HG02588 (cell line): ENCODE measurements around the gene SLFN12L.
"Not testable (repeated sequence)": the region's sequence is repeated elsewhere in the genome, so short reads cannot be mapped to it uniquely, and the experiment has no call there.

Experiments
- ATAC-seq: cut with Tn5 transposase; IDR thresholded peaks from one replicate; pipeline ENCODE4 v1.9.1; 2021; ENCODE audit warnings: mild to moderate bottlenecking, moderate library complexity; ENCODE audit not compliant: unreplicated experiment

The SLFN12L gene

DNA sequence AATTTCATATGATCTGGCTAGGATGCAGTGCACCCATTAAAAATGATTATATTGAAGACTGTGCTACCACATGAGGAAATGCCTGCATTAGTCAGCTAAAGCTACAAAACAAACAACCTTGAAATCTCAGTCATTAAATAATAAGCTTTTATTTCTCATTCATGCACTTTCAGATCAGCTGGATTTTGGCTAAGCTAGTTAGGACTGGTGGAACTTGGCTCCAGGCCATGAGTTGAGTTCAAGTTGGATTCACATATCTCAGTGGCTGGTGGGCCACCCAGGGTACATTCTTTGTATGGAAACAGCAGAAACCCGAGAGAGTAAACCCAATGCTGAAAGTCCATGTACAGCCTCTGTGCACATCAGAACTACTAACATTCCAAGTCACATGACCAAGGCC lies 6.4 kb upstream of the SLFN12L start:
- no peak for ATAC-seq

DNA sequence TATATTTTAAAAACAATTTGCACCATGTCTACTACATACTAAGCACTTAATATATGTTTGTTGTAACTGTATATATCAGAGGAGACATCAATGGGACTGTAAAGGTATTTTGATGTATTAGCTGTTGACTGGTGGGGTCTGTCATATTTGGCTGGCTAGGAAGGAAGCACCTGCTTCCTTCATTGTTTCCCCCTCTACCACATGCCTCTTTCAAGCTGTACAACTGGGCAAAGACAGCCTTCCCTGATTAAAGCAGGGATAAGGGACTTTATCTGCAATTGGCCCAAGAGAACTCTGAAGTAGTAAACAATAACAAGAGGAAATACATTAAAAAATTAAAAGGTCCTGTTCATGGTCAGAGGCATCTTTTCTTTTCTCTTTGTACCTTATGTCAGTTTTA lies 5.5 kb upstream of the SLFN12L start:
- ATAC-seq = no peak

DNA sequence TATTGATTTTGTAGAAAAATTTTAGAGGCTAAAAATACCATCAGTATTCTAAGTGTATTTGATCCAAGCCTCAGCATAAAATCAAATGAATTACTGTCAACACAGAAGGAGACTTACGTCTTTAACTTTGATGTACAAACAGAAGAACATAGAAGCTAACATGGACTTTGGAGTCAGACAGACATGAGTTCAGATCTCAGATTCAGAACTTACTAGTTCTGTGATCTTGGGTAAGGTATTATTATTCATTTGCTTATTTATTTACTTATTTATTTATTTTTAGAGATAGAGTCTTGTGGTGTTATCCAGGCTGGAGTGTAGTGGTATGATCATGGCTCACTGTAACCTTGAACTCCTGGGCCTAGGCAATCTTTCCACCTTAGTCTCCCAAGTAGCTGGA lies 4.0 kb upstream of the SLFN12L start:
- no peak for ATAC-seq

DNA sequence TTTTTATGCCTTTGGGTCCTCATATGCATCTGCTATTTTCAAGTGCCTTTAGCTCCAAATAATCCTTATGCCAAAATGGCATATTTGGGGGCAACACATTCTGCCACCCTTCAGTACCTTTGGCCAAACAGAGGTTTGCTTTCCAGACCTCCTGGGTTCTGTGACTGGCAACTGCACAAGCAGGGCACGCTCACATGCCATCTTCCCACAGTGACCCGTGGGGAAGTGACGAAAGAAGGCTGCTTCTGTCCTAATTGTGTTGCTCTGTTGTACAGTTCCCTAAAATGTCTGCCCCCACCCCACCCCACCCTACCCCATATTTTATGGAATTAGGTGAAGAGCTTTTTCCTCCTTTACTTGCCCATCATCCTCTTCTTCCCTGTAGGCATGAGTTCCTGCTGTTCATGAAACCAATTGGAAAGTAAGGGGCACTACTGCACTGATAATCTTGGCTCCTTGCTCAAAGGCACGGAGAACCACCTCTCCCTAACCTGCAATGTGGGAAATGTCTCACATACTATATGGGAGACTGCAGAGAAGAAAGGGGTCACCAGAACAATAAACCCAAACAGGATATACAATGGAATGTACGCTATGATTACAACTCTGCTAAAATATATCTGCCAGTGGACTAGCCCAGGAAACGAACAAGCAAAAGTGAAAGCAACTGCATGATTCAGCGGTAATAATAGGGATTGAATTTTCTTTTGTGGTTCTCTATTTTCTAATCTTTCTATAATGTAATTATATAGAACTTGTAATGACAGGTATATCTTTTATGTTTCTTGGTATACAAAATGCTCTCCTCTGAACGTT lies 3.3 kb upstream of the SLFN12L start:
- no peak for ATAC-seq

DNA sequence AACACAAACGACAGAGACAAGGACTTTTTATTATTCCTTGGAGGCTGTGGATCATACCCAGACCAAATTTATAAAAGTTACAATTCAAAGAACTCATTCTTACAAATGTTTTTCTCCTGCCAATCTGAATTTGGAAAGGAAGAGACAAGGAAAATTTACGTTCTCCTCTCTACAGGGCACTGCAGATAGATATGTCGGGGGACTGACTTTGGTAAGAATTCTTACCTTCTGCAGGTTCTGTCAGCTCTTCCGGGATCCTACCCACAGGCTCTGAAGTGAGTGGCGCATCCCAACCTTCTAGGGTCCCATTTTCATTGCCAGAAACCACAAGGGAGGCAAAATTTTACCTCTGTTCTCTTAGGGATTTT lies 2.2 kb upstream of the SLFN12L start:
- ATAC-seq = no peak

DNA sequence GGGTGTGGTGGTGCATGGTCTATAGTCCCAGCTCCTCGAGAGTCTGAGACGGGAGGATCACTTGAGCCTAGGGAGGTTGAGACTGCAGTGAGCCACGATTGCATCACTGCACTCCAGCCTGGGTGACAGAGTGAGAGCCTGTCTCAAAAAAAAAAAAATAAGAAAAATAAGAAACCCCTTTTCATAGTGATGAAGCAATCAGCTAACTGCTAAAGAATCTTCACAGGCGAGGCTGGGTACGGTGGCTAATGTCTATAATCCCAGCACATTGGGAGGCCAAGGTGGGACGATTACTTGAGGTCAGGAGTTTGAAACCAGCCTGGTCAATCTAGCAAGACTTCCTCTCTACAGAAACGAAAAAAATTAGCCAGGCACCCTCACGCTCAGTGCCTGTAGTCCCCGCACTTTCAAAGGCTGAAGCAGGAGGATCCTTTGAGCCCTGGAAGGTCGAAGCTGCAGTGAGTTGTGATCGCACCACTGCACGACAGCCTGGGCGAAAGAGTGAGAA lies 760 bp downstream of the SLFN12L start:
- ATAC-seq = no peak

DNA sequence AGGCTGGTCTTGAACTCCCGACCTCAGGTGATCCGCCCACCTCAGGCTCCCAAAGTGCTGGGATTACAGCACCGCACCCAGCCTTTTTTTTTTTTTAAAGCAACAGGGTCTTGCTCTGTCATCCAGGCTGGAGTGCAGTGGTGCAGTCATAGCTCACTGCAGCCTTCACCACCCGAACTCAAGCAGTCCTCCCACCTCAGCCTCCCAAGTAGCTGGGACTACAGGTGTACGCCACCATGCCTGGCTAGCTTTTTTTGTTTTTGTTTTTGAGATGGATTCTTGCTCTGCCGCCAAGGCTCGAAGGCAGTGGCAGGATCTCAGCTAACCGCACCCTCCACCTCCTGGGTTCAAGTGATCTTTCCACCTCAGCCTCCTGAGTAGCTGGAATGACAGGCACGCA lies 2.1 kb downstream of the SLFN12L start:
- not testable (repeated sequence) for ATAC-seq

- ATAC-seq = no peak
These were observed 2.8 kb downstream of the SLFN12L start for GRCh38 chr17:35534576-35535093.

DNA sequence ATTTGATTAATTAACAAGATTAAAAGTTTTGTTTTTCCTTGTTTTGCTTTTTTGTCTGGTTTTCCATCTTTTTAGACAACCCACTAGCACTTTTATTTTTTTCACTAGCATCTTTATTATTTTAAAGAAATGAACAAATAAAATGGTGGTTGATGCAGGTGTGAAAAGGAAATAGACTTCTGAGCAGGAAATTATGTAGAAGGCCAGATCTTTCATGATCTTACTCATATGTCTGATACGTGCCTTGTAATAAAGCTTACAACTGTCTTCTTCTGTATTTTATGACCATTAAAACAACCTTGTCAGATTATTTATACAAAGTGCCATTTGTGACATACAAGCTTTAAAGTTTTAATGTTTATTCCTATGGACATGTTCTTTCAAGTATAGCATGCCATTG lies 6.3 kb downstream of the SLFN12L start:
- no peak for ATAC-seq

GRCh38 chr17:35529866-35530265 lies 7.6 kb downstream of the SLFN12L start:
- no peak for ATAC-seq

- not testable (repeated sequence) for ATAC-seq
These were observed 8.2 kb downstream of the SLFN12L start for GRCh38 chr17:35529326-35529725.

DNA sequence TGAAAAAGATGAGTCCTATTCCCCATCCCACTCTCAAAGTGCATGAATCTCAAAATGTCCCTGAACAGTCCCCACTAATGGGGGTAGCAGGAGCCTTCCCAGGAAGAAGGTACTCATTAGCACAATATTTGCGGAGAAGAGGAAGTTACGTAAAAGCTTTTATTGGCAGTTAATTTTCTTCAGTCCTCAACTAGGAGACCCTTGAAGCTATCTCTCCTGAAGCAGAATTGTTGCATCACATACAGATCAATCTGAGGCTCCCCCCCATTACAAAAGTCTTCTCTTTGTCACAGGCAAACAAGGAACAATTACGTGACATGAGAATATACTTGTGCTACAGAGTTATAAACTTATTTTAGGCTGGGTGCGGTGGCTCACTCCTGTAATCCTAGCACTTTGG lies 14.2 kb downstream of the SLFN12L start:
- ATAC-seq = no peak

DNA sequence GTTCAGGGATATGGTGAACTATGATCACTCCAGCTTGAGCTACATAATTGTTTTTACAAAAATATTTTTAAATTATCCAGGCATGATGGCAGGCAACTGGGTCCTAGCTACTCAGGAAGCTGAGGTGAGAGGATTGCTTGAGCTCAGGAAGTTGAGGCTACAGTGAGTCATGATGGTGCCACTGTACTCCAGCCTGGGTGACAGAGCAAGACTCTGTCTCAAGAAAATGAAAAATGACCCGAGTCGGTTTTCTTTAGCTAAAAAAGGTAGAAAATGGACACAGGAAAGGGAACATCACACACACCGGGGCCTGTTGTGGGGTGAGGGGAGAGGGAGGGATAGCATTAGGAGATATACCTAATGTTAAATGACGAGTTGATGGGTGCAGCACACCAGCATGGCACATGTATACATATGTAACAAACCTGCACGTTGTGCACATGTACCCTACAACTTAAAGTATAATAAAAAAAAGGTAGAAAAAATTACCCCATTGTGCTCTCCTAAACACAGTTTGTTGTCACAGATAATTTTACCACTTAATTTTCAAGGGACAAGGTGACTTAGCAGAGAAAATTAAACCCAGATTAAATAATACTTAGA lies 15.7 kb downstream of the SLFN12L start:
- ATAC-seq = not testable (repeated sequence)

DNA sequence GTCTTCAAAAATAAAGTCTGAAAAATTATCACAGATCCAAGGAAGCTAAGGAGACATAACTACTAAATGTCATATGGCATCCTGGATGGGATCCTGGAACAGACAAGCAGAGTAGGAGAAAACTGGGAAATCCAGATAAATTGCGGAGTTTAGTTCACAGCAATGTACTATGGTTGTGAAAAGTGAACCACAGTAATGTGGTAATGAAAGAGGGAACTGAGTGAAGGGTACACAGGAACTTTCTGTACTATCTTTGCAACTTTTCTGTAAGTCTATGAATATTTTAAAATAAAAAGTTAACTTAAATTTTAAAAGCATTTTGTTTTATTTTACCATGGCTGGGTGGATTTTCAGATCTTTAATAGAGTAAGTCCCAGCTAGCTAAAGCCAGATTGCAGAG lies 16.3 kb downstream of the SLFN12L start:
- no peak for ATAC-seq

GRCh38 chr17:35519906-35520442 lies 17.5 kb downstream of the SLFN12L start:
- ATAC-seq = no peak

DNA sequence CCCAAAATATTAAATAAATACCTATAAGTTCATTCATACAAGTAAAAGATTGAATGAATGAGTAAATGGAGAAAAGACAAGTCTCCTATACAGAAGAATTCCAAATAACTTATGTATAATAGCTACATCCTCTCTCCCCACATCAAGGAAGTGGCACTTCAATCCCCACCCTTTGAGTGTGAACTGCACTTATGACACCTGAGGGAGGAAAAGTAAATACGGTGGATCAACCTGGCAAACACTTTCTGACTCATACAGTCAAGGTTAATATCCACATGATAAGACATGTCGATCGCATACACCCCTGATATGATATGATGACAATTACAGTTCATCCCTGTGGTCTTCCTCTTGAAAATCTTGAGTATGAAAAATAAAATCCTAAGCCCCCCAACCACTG lies 18.0 kb downstream of the SLFN12L start:
- ATAC-seq = no peak

DNA sequence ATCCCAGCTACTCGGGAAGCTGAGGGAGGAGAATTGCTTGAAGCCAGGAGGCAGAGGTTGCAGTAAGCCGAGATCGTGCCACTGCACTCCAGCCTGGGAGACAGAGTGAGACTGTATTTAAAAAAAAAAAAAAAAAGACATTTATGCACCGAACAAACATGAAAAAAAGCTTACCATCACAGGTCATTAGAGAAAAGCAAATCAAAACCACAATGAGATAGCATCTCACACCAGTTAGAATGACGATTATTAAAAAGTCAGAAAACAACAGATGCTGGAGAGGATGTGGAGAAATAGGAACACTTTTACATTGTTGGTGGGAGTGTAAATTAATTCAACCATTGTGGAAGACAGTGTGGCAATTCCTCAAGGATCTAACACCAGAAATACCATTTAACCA lies 19.0 kb downstream of the SLFN12L start:
- not testable (repeated sequence) for ATAC-seq

- ATAC-seq = no peak
These were observed 22.5 kb downstream of the SLFN12L start for GRCh38 chr17:35515027-35515426.

DNA sequence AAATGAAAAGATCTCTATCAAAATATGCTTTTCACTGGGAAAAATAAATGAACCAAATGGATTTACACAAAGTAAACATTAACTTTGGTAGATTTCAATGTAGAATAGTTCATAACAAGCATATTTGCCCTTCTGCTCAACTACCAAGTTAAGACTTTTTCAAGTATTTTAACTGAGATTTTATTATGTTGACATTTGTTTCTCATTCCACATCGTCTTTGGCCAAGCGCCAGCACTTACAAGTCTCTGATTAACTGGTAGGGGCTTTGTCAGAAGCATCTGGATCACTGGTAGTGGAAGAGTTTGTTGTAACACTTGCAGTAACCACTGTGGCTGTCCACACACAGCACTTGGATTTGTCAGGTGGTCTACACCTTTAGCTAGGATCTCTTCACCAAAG lies 22.9 kb downstream of the SLFN12L start:
- no peak for ATAC-seq

DNA sequence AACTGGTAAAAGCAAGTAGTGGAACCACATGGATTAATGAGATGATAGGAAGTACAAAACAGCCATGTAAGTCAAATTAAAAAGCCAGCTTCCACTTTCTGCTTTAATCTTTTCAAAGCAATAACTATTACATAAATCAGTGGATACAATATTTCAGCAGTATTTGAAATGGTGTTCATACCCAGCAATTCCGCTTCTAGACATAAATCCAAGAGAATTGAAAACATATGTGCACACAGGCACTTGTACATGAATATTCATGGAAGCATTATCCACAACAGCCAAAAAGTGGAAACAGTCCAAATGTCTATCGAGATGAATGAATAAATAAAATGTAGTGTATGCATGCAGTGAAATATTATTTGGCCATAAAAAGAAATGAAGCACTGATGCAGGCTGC lies 27.4 kb downstream of the SLFN12L start:
- ATAC-seq = no peak

DNA sequence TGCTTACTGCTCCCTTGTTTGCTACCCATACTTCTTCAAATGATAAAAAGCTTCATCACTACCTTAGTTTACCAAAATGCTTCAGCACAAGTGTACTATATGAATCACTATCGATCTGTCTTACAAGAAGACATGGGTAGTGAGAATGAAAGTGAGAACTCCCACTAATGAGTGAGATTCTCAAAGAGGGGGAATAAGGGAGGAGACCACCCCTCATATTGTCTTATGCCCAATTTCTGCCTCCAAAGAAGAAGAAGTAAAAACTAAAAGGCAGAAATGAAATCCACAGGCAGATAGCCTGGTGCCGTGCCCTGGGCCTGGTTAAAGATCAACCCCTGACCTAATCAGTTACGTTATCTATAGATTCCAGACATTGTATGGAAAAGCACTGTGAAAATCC lies 29.8 kb downstream of the SLFN12L start:
- not testable (repeated sequence) for ATAC-seq

GRCh38 chr17:35499548-35499947 lies 37.9 kb downstream of the SLFN12L start:
- ATAC-seq = no peak
